Stimulated activated naive CD8-positive, alpha-beta T cell treated with anti-CD3 and anti-CD28 coated beads, Interleukin-15, amount 100 ng/mL, for 72 hours (primary cell): ENCODE results near the gene RNF166.

Experiments
- ATAC-seq: fragments of 150-1000 bp; cut with Tn5 transposase; 2 replicates; pipeline ENCODE4 v1.10.0; 2021; ENCODE audit warnings: mild to moderate bottlenecking, moderate library complexity
- DNase-seq, 2 donors: peaks; one replicate each; pipeline ENCODE4 v3.0.0; 2021 to 2022
- H3K27ac Mint-ChIP-seq, 2 donors: one replicate each; pipeline ENCODE4 v1.8.0; 2022; ENCODE audit warnings: mild to moderate bottlenecking in 2 of 2, mixed read lengths in 2 of 2, moderate library complexity in 2 of 2
- H3K27me3 Mint-ChIP-seq: one replicate; pipeline ENCODE4 v1.8.0; 2022; ENCODE audit warnings: mixed read lengths
- H3K4me1 Mint-ChIP-seq: one replicate; pipeline ENCODE4 v1.8.0; 2022; ENCODE audit warnings: mild to moderate bottlenecking, mixed read lengths
- H3K4me3 Mint-ChIP-seq, 2 donors: one replicate each; pipeline ENCODE4 v1.8.0; 2022; ENCODE audit warnings: mild to moderate bottlenecking in 2 of 2, mixed read lengths in 2 of 2, moderate library complexity in 1 of 2
- H3K9me3 Mint-ChIP-seq, 2 donors: one replicate each; pipeline ENCODE4 v1.8.0; 2022; ENCODE audit warnings: mixed read lengths in 2 of 2

RNF166 gene

GRCh38 chr16:88711750-88712340 is 5.6 kb upstream of the RNF166 start:
- H3K27me3 Mint-ChIP-seq = no peaks in the 10 kb centered on the region
- H3K4me3 Mint-ChIP-seq = no peak overlapping the region
- H3K27ac Mint-ChIP-seq = peak overlapping the region; percentile 8 to 80
- ATAC-seq = no peak
- no peaks in the 10 kb centered on the region for H3K9me3 Mint-ChIP-seq
- DNase-seq = no peak
- peaks cover 40% of the 10 kb centered on the region for H3K4me1 Mint-ChIP-seq

- DNase-seq (no peak), ATAC-seq (no peak)
- Mint-ChIP-seq H3K27ac (peak overlapping the region in 1 of 2 donors; percentile 95), H3K27me3 (no peaks in the 10 kb centered on the region), H3K9me3 (no peaks in the 10 kb centered on the region), H3K4me1 (peaks cover 41% of the 10 kb centered on the region), H3K4me3 (no peak overlapping the region)
These were observed 4.3 kb upstream of the RNF166 start for GRCh38 chr16:88710556-88710955.

- ATAC-seq (no peak), DNase-seq (no peak)
- no peaks in the 10 kb centered on the region for H3K9me3 Mint-ChIP-seq
- H3K27ac Mint-ChIP-seq = peak overlapping the region; percentile 54 to 83
- no peaks in the 10 kb centered on the region for H3K27me3 Mint-ChIP-seq
- H3K4me1 Mint-ChIP-seq = peaks cover 74% of the 10 kb centered on the region
- H3K4me3 Mint-ChIP-seq = peak overlapping the region; percentile 88 to 89
These were observed 988 bp upstream of the RNF166 start for GRCh38 chr16:88706965-88707826.

GRCh38 chr16:88705801-88706228 is 393 bp downstream of the RNF166 start:
- peak overlapping the region; percentile 82 to 93 for H3K4me3 Mint-ChIP-seq
- H3K9me3 Mint-ChIP-seq = no peaks in the 10 kb centered on the region
- peak overlapping the region; percentile 87 to 93 for H3K27ac Mint-ChIP-seq
- peak; percentile 30 for ATAC-seq
- DNase-seq = peak in 1 of 2 donors; percentile 41
- H3K27me3 Mint-ChIP-seq = no peaks in the 10 kb centered on the region
- peaks cover 76% of the 10 kb centered on the region for H3K4me1 Mint-ChIP-seq

GRCh38 chr16:88705076-88705684 is 1.0 kb downstream of the RNF166 start:
- peaks cover 76% of the 10 kb centered on the region for H3K4me1 Mint-ChIP-seq
- no peaks in the 10 kb centered on the region for H3K9me3 Mint-ChIP-seq
- H3K4me3 Mint-ChIP-seq = peak overlapping the region; percentile 82 to 93
- DNase-seq (no peak), ATAC-seq (no peak)
- no peaks in the 10 kb centered on the region for H3K27me3 Mint-ChIP-seq
- H3K27ac Mint-ChIP-seq = peak overlapping the region; percentile 87 to 93

- peak; percentile 67 to 76 for DNase-seq
- Mint-ChIP-seq H3K9me3 (no peaks in the 10 kb centered on the region), H3K27ac (peak overlapping the region; percentile 90 to 97), H3K27me3 (no peaks in the 10 kb centered on the region), H3K4me1 (peaks cover 83% of the 10 kb centered on the region), H3K4me3 (peak overlapping the region; percentile 82 to 93)
- ATAC-seq = peak; percentile 53
These were observed 2.5 kb downstream of the RNF166 start for GRCh38 chr16:88703486-88704309.

- DNase-seq (no peak), ATAC-seq (no peak)
- H3K9me3 Mint-ChIP-seq = no peaks in the 10 kb centered on the region
- H3K27ac Mint-ChIP-seq = peak overlapping the region; percentile 96 to 97
- peaks cover 88% of the 10 kb centered on the region for H3K4me1 Mint-ChIP-seq
- H3K27me3 Mint-ChIP-seq = no peaks in the 10 kb centered on the region
- H3K4me3 Mint-ChIP-seq = peak overlapping the region; percentile 82 to 93
These were observed 3.6 kb downstream of the RNF166 start for GRCh38 chr16:88702371-88703210.

- H3K9me3 Mint-ChIP-seq = no peaks in the 10 kb centered on the region
- no peak for DNase-seq
- H3K4me1 Mint-ChIP-seq = peaks cover 83% of the 10 kb centered on the region
- no peak for ATAC-seq
- peak overlapping the region; percentile 82 to 93 for H3K4me3 Mint-ChIP-seq
- H3K27me3 Mint-ChIP-seq = no peaks in the 10 kb centered on the region
- peak overlapping the region in 1 of 2 donors; percentile 96 for H3K27ac Mint-ChIP-seq
These were observed 4.4 kb downstream of the RNF166 start for GRCh38 chr16:88701581-88702370.

- Mint-ChIP-seq H3K27me3 (no peaks in the 10 kb centered on the region), H3K27ac (peak overlapping the region; percentile 91 to 96), H3K4me3 (peak overlapping the region; percentile 82 to 93), H3K9me3 (no peaks in the 10 kb centered on the region), H3K4me1 (peaks cover 82% of the 10 kb centered on the region)
- peak; percentile 86 to 87 for DNase-seq
- ATAC-seq = peak; percentile 82
These were observed 5.3 kb downstream of the RNF166 start for GRCh38 chr16:88700636-88701482.

GRCh38 chr16:88700322-88700635 is 5.9 kb downstream of the RNF166 start:
- Mint-ChIP-seq H3K27me3 (no peaks in the 10 kb centered on the region), H3K9me3 (no peaks in the 10 kb centered on the region), H3K4me1 (peaks cover 80% of the 10 kb centered on the region), H3K27ac (peak overlapping the region in 1 of 2 donors; percentile 96), H3K4me3 (peak overlapping the region; percentile 82 to 93)
- DNase-seq (no peak), ATAC-seq (no peak)

GRCh38 chr16:88699180-88699579 is 7.0 kb downstream of the RNF166 start:
- no peak overlapping the region for H3K27ac Mint-ChIP-seq
- ATAC-seq = no peak
- no peaks in the 10 kb centered on the region for H3K27me3 Mint-ChIP-seq
- H3K4me1 Mint-ChIP-seq = peaks cover 74% of the 10 kb centered on the region
- no peak overlapping the region for H3K4me3 Mint-ChIP-seq
- H3K9me3 Mint-ChIP-seq = no peaks in the 10 kb centered on the region
- DNase-seq = no peak

- no peak overlapping the region for H3K4me3 Mint-ChIP-seq
These were observed 7.6 kb downstream of the RNF166 start for GRCh38 chr16:88698646-88699045.

More at GRCh38 chr16:88698646-88699045, 7.6 kb downstream of the RNF166 start:
- H3K9me3 Mint-ChIP-seq = no peaks in the 10 kb centered on the region
- H3K27me3 Mint-ChIP-seq = no peaks in the 10 kb centered on the region
- ATAC-seq (no peak), DNase-seq (no peak)
- H3K27ac Mint-ChIP-seq = peak overlapping the region in 1 of 2 donors; percentile 67
- peaks cover 71% of the 10 kb centered on the region for H3K4me1 Mint-ChIP-seq
